ENCODE data around the gene SNED1.

- TF ChIP-seq TAF9B (IDR thresholded peaks at IDR 0.05; ENCODE audit: partially characterized antibody) (no peak), SIN3B (IDR thresholded peaks at IDR 0.05; ENCODE audit: low read depth) (no peak), POLR2A (conservative IDR thresholded peaks at IDR 0.05) (no peak), NFE2 (IDR thresholded peaks at IDR 0.05; ENCODE audit: low read depth) (no peak), BHLHE40 (IDR thresholded peaks at IDR 0.05; ENCODE audit: low read length) (no peak), ZNF79 (CRISPR knock-in tag; IDR thresholded peaks at IDR 0.05; ENCODE audit: low read depth) (no peak), ZC3H4 (CRISPR knock-in tag; IDR thresholded peaks at IDR 0.05; ENCODE audit: borderline replicate concordance) (no peak)
- TF ChIP-seq, protein P1, sequence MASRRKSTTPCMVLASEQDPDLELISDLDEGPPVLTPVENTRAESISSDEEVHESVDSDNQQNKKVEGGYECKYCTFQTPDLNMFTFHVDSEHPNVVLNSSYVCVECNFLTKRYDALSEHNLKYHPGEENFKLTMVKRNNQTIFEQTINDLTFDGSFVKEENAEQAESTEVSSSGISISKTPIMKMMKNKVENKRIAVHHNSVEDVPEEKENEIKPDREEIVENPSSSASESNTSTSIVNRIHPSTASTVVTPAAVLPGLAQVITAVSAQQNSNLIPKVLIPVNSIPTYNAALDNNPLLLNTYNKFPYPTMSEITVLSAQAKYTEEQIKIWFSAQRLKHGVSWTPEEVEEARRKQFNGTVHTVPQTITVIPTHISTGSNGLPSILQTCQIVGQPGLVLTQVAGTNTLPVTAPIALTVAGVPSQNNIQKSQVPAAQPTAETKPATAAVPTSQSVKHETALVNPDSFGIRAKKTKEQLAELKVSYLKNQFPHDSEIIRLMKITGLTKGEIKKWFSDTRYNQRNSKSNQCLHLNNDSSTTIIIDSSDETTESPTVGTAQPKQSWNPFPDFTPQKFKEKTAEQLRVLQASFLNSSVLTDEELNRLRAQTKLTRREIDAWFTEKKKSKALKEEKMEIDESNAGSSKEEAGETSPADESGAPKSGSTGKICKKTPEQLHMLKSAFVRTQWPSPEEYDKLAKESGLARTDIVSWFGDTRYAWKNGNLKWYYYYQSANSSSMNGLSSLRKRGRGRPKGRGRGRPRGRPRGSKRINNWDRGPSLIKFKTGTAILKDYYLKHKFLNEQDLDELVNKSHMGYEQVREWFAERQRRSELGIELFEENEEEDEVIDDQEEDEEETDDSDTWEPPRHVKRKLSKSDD (conservative IDR thresholded peaks at IDR 0.05; ENCODE audit: low read length) = no peak
Observed at GRCh38 chr2:241110607-241111439, 112.4 kb downstream of the SNED1 start.
